Measurements from ENCODE around the gene TNNT3.

- no peak for TF ChIP-seq CTCF (IDR thresholded peaks at IDR 0.05; ENCODE audit: low read depth, low read length, poor library complexity, severe bottlenecking)
- no peak for TF ChIP-seq EZH2phosphoT487 (IDR thresholded peaks at IDR 0.05; ENCODE audit: borderline replicate concordance, low read length)
These were observed 33.4 kb downstream of the TNNT3 start for GRCh38 chr11:1952806-1953482.
